Memory B cell (primary cell): ENCODE data around the gene AGPAT1.
"Not testable (repeated sequence)": the region's sequence is repeated elsewhere in the genome, so short reads cannot be mapped to it uniquely, and the experiment has no call there.

Source experiments
- ATAC-seq: fragments of 150-1000 bp; cut with Tn5 transposase; 2 replicates; pipeline ENCODE4 v1.10.0; 2021; ENCODE audit warnings: low read depth, mild to moderate bottlenecking, moderate library complexity
- DNase-seq, 2 donors: peaks; one replicate each; pipeline ENCODE4 v3.0.0; 2022; ENCODE audit warnings: low spot score in 2 of 2
- H3K27ac Mint-ChIP-seq: one replicate; pipeline ENCODE4 v1.8.0; 2022; ENCODE audit warnings: mild to moderate bottlenecking, moderate library complexity, mixed read lengths
- H3K27me3 Mint-ChIP-seq: one replicate; pipeline ENCODE4 v1.8.0; 2022; ENCODE audit warnings: mixed read lengths
- H3K36me3 Mint-ChIP-seq: one replicate; pipeline ENCODE4 v1.8.0; 2022; ENCODE audit warnings: mild to moderate bottlenecking, mixed read lengths
- H3K4me1 Mint-ChIP-seq: one replicate; pipeline ENCODE4 v1.8.0; 2022; ENCODE audit warnings: mixed read lengths
- H3K4me3 Mint-ChIP-seq: one replicate; pipeline ENCODE4 v1.8.0; 2022; ENCODE audit warnings: mild to moderate bottlenecking, moderate library complexity, mixed read lengths
- H3K9me3 Mint-ChIP-seq: one replicate; pipeline ENCODE4 v1.8.0; 2022; ENCODE audit warnings: mixed read lengths

Gene AGPAT1

GRCh38 chr6:32175711-32176475 lies at the start of gene AGPAT1:
AGPAT1 (minus strand) TSS chr6:32176084; CDS start chr6:32171496, 4,588 bp downstream.
- peak within 1 kb of the TSS; percentile 93 for H3K27ac Mint-ChIP-seq
- no peaks in the 10 kb centered on the region for H3K27me3 Mint-ChIP-seq
- peaks cover 18% of the 10 kb centered on the region for H3K36me3 Mint-ChIP-seq
- DNase-seq = peak; percentile 91 to 94
- peaks cover 63% of the 10 kb centered on the region for H3K4me1 Mint-ChIP-seq
- peak within 1 kb of the TSS; percentile 89 for H3K4me3 Mint-ChIP-seq
- H3K9me3 Mint-ChIP-seq = peaks cover 1% of the 10 kb centered on the region
- ATAC-seq = peak; percentile 56

- Mint-ChIP-seq H3K36me3 (no peaks in the 10 kb centered on the region), H3K4me3 (peak overlapping the region; percentile 30), H3K9me3 (no peaks in the 10 kb centered on the region), H3K27ac (peak overlapping the region; percentile 84), H3K4me1 (peaks cover 61% of the 10 kb centered on the region), H3K27me3 (no peaks in the 10 kb centered on the region)
- DNase-seq (peak in 1 of 2 donors; percentile 32), ATAC-seq (peak; percentile 90)
Measured at GRCh38 chr6:32224696-32225095, 48.8 kb upstream of the AGPAT1 start.

- Mint-ChIP-seq H3K27ac (peak within 1 kb of the TSS; percentile 84), H3K36me3 (no peaks in the 10 kb centered on the region), H3K27me3 (no peaks in the 10 kb centered on the region), H3K4me3 (peak within 1 kb of the TSS; percentile 30), H3K9me3 (no peaks in the 10 kb centered on the region), H3K4me1 (peaks cover 62% of the 10 kb centered on the region)
- ATAC-seq = no peak
- DNase-seq = no peak
Measured at GRCh38 chr6:32223258-32224235, 47.7 kb upstream of the AGPAT1 start, which contains the start of gene NOTCH4. NOTCH4 (minus strand) TSS chr6:32224067; CDS start chr6:32223928, 139 bp downstream.

- no peak for DNase-seq
- Mint-ChIP-seq H3K4me3 (peak overlapping the region; percentile 28), H3K9me3 (no peaks in the 10 kb centered on the region), H3K27ac (peak overlapping the region; percentile 79), H3K27me3 (no peaks in the 10 kb centered on the region), H3K4me1 (peaks cover 54% of the 10 kb centered on the region), H3K36me3 (no peaks in the 10 kb centered on the region)
- ATAC-seq = no peak
Measured at GRCh38 chr6:32222333-32223230, 46.7 kb upstream of the AGPAT1 start.

- ATAC-seq (no peak), DNase-seq (no peak)
- Mint-ChIP-seq H3K36me3 (no peaks in the 10 kb centered on the region), H3K4me1 (peaks cover 41% of the 10 kb centered on the region), H3K4me3 (no peak overlapping the region), H3K27ac (no peak overlapping the region), H3K27me3 (no peaks in the 10 kb centered on the region), H3K9me3 (no peaks in the 10 kb centered on the region)
Measured at GRCh38 chr6:32220021-32220420, 44.1 kb upstream of the AGPAT1 start.

GRCh38 chr6:32218167-32218566 lies 42.3 kb upstream of the AGPAT1 start:
- ATAC-seq = no peak

GRCh38 chr6:32216998-32217397 lies 41.1 kb upstream of the AGPAT1 start:
- no peak overlapping the region for H3K4me3 Mint-ChIP-seq
- ATAC-seq (no peak), DNase-seq (no peak)
- no peaks in the 10 kb centered on the region for H3K9me3 Mint-ChIP-seq
- no peaks in the 10 kb centered on the region for H3K27me3 Mint-ChIP-seq
- H3K36me3 Mint-ChIP-seq = no peaks in the 10 kb centered on the region
- no peak overlapping the region for H3K27ac Mint-ChIP-seq
- H3K4me1 Mint-ChIP-seq = peaks cover 21% of the 10 kb centered on the region

More at GRCh38 chr6:32218167-32218566, 42.3 kb upstream of the AGPAT1 start:
- Mint-ChIP-seq H3K4me3 (no peak overlapping the region), H3K36me3 (no peaks in the 10 kb centered on the region), H3K4me1 (peaks cover 31% of the 10 kb centered on the region), H3K27ac (no peak overlapping the region), H3K9me3 (no peaks in the 10 kb centered on the region), H3K27me3 (no peaks in the 10 kb centered on the region)
- no peak for DNase-seq

- Mint-ChIP-seq H3K4me3 (no peak overlapping the region), H3K27ac (no peak overlapping the region), H3K4me1 (peaks cover 17% of the 10 kb centered on the region), H3K9me3 (no peaks in the 10 kb centered on the region), H3K27me3 (no peaks in the 10 kb centered on the region), H3K36me3 (no peaks in the 10 kb centered on the region)
- ATAC-seq = no peak
- DNase-seq = no peak
Measured at GRCh38 chr6:32216285-32216684, 40.4 kb upstream of the AGPAT1 start.

GRCh38 chr6:32215617-32216016 lies 39.7 kb upstream of the AGPAT1 start:
- no peak for DNase-seq

GRCh38 chr6:32214126-32214525 lies 38.2 kb upstream of the AGPAT1 start:
- Mint-ChIP-seq H3K4me1 (peaks cover 12% of the 10 kb centered on the region), H3K27ac (peak overlapping the region; percentile 19), H3K27me3 (no peaks in the 10 kb centered on the region), H3K4me3 (no peak overlapping the region), H3K9me3 (no peaks in the 10 kb centered on the region), H3K36me3 (no peaks in the 10 kb centered on the region)
- DNase-seq = no peak
- ATAC-seq = no peak

More at GRCh38 chr6:32215617-32216016, 39.7 kb upstream of the AGPAT1 start:
- Mint-ChIP-seq H3K27me3 (no peaks in the 10 kb centered on the region), H3K27ac (no peak overlapping the region), H3K36me3 (no peaks in the 10 kb centered on the region), H3K4me3 (no peak overlapping the region), H3K4me1 (peaks cover 17% of the 10 kb centered on the region), H3K9me3 (no peaks in the 10 kb centered on the region)
- ATAC-seq = no peak

- DNase-seq (no peak), ATAC-seq (no peak)
- Mint-ChIP-seq H3K36me3 (no peaks in the 10 kb centered on the region), H3K27ac (peak overlapping the region; percentile 19), H3K9me3 (no peaks in the 10 kb centered on the region), H3K4me3 (no peak overlapping the region), H3K4me1 (peaks cover 12% of the 10 kb centered on the region), H3K27me3 (no peaks in the 10 kb centered on the region)
Measured at GRCh38 chr6:32213649-32214048, 37.8 kb upstream of the AGPAT1 start.

- Mint-ChIP-seq H3K27me3 (no peaks in the 10 kb centered on the region), H3K36me3 (no peaks in the 10 kb centered on the region), H3K4me1 (peaks cover 17% of the 10 kb centered on the region), H3K27ac (no peak overlapping the region), H3K9me3 (no peaks in the 10 kb centered on the region), H3K4me3 (no peak overlapping the region)
- ATAC-seq (no peak), DNase-seq (no peak)
Measured at GRCh38 chr6:32212076-32212760, 36.3 kb upstream of the AGPAT1 start.

GRCh38 chr6:32211432-32211831 lies 35.5 kb upstream of the AGPAT1 start:
- not testable (repeated sequence) for H3K27ac Mint-ChIP-seq, H3K4me3 Mint-ChIP-seq

More at GRCh38 chr6:32211432-32211831, 35.5 kb upstream of the AGPAT1 start:
- not testable (repeated sequence) for H3K9me3 Mint-ChIP-seq, ATAC-seq, H3K27me3 Mint-ChIP-seq, DNase-seq, H3K36me3 Mint-ChIP-seq
- H3K4me1 Mint-ChIP-seq = peaks cover 17% of the 10 kb centered on the region
